OCI-LY1 (cell line): ENCODE measurements around the gene IL6R.

Experiments used
- EZH2 ChIP-seq: fragments of 200-600 bp; sonication (generic), shearing (Covaris generic); IDR thresholded peaks from 2 replicates; pipeline ENCODE4 v1.8.0; 2017; ENCODE audit warnings: borderline replicate concordance, mixed run types, mild to moderate bottlenecking, antibody characterized with exemption, low read length, moderate library complexity, mixed read lengths
- TF ChIP-seq, protein P1 (sequence below): fragments of 200-600 bp; sonication (generic), shearing (Covaris generic); IDR thresholded peaks from 2 replicates; pipeline ENCODE4 v1.5.1; 2017; ENCODE audit warnings: mild to moderate bottlenecking, antibody characterized with exemption, low read length, moderate library complexity, mixed read lengths

DNA sequence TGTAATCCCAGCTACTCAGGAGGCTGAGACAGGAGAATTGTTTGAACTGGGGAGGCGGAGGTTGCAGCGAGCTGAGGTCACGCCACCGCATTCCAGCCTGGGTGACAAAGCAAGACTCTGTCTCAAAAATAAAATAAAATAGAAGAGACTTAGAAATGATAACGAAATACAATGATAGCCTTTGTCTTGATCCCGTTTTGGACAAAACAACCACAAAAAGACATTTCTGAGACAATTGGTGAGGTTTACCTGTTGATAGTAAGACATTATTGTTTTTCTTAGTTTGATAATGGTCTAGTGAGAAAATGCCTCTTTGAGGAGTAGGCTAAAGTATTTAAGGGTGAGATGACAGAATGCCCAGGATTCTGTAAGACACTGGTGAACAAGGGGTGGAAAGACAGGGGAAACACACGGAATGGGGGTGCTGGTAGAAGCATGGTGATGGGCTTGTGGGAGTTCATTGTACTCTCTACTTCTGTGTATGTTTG, 109.0 kb downstream of the IL6R start:
- TF ChIP-seq, protein P1, sequence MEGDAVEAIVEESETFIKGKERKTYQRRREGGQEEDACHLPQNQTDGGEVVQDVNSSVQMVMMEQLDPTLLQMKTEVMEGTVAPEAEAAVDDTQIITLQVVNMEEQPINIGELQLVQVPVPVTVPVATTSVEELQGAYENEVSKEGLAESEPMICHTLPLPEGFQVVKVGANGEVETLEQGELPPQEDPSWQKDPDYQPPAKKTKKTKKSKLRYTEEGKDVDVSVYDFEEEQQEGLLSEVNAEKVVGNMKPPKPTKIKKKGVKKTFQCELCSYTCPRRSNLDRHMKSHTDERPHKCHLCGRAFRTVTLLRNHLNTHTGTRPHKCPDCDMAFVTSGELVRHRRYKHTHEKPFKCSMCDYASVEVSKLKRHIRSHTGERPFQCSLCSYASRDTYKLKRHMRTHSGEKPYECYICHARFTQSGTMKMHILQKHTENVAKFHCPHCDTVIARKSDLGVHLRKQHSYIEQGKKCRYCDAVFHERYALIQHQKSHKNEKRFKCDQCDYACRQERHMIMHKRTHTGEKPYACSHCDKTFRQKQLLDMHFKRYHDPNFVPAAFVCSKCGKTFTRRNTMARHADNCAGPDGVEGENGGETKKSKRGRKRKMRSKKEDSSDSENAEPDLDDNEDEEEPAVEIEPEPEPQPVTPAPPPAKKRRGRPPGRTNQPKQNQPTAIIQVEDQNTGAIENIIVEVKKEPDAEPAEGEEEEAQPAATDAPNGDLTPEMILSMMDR = no peak
- TF ChIP-seq EZH2 = no peak
